ENCODE data around the gene DHRSX.

GRCh38 chrX:2546496-2546895, 45.7 kb upstream of the DHRSX start:
- TF ChIP-seq CTCF (conservative IDR thresholded peaks at IDR 0.05; ENCODE audit: low read depth, low read length), result no peak
- no peak for TF ChIP-seq EZH2 (IDR thresholded peaks at IDR 0.05; ENCODE audit: low read length, unreplicated experiment)
- TF ChIP-seq EZH2phosphoT487 (IDR thresholded peaks at IDR 0.05; ENCODE audit: borderline replicate concordance, low read length), result no peak

All from PC-3 (cell line).